PC-3 (cell line): ENCODE data around the gene TNFAIP6.

Source experiments
- EZH2 ChIP-seq: fragments of 300-600 bp; sonication (generic); IDR thresholded peaks from one replicate; pipeline ENCODE4 v1.6.1; 2017; ENCODE audit warnings: antibody characterized with exemption, mild to moderate bottlenecking, low read length; ENCODE audit not compliant: unreplicated experiment
- EZH2phosphoT487 ChIP-seq: fragments of 300-600 bp; sonication (generic); IDR thresholded peaks from 2 replicates; pipeline ENCODE4 v1.6.1; 2018; ENCODE audit warnings: mild to moderate bottlenecking, antibody characterized with exemption, low read length, borderline replicate concordance
- TF ChIP-seq, protein P1 (sequence below): fragments of 300-600 bp; sonication (generic); conservative IDR thresholded peaks from 2 replicates; pipeline ENCODE4 v1.5.1; 2017; ENCODE audit warnings: antibody characterized with exemption, low read depth, mild to moderate bottlenecking, low read length

DNA sequence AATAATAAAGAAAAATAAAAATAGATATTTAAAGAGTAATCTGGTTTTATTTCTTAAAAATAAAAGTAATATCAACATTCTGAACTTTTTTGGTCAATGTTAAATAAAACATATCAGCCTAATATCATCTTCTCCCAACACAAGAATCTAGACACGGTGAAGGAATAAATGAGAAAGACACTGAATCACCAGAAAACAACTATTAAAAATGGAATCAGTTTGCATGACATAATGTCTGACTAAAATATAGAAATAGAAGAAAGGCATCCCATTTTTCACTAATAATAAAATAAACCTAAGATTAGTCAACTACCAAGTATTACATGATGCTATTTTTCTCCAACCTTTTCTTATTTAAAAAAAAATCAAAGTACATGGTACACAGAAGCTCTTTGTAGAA, 30.8 kb upstream of the TNFAIP6 start:
- TF ChIP-seq, protein P1, sequence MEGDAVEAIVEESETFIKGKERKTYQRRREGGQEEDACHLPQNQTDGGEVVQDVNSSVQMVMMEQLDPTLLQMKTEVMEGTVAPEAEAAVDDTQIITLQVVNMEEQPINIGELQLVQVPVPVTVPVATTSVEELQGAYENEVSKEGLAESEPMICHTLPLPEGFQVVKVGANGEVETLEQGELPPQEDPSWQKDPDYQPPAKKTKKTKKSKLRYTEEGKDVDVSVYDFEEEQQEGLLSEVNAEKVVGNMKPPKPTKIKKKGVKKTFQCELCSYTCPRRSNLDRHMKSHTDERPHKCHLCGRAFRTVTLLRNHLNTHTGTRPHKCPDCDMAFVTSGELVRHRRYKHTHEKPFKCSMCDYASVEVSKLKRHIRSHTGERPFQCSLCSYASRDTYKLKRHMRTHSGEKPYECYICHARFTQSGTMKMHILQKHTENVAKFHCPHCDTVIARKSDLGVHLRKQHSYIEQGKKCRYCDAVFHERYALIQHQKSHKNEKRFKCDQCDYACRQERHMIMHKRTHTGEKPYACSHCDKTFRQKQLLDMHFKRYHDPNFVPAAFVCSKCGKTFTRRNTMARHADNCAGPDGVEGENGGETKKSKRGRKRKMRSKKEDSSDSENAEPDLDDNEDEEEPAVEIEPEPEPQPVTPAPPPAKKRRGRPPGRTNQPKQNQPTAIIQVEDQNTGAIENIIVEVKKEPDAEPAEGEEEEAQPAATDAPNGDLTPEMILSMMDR = no peak
- TF ChIP-seq EZH2 (no peak), EZH2phosphoT487 (no peak)
